H9 (cell line): ENCODE results near the gene NRXN3. TPM values are rescaled to one million over a fixed set of nuclear protein-coding genes. Genes with fewer than 3 reads are reported as not detected.

Source experiments
- DNase-seq: peaks from one replicate; pipeline ENCODE4 v3.0.0-alpha.2; 2017
- H2AFZ ChIP-seq: one replicate; pipeline ENCODE4 v1.6.1; 2013; ENCODE audit warnings: mild to moderate bottlenecking, low read length, control low read depth, moderate library complexity
- H2AK5ac ChIP-seq: 2 replicates; pipeline ENCODE4 v1.6.1; 2013; ENCODE audit warnings: low read length, control low read depth, mixed read lengths; ENCODE audit not compliant: insufficient read length
- H2BK120ac ChIP-seq: one replicate; pipeline ENCODE4 v1.6.1; 2013; ENCODE audit warnings: low read depth, mild to moderate bottlenecking, low read length, control low read depth, inconsistent platforms; ENCODE audit not compliant: poor library complexity, severe bottlenecking
- H2BK12ac ChIP-seq: 2 replicates; pipeline ENCODE4 v1.6.1; 2013; ENCODE audit warnings: low read length, control low read depth, mixed read lengths, low read depth; ENCODE audit not compliant: insufficient read length
- H2BK15ac ChIP-seq: 2 replicates; pipeline ENCODE4 v1.6.1; 2013; ENCODE audit warnings: low read depth, low read length, control low read depth
- H2BK20ac ChIP-seq: one replicate; pipeline ENCODE4 v1.6.1; 2013; ENCODE audit warnings: low read depth, mild to moderate bottlenecking, low read length, control low read depth, inconsistent platforms; ENCODE audit not compliant: poor library complexity, severe bottlenecking
- H2BK5ac ChIP-seq: 2 replicates; pipeline ENCODE4 v1.6.1; 2013; ENCODE audit warnings: low read length, control low read depth, mixed read lengths; ENCODE audit not compliant: insufficient read length
- H3K14ac ChIP-seq: 2 replicates; pipeline ENCODE4 v1.6.1; 2013; ENCODE audit warnings: low read length, control low read depth; ENCODE audit not compliant: insufficient read depth
- H3K18ac ChIP-seq: 2 replicates; pipeline ENCODE4 v1.6.1; 2013; ENCODE audit warnings: low read depth, mild to moderate bottlenecking, mixed read lengths, low read length, control low read depth; ENCODE audit not compliant: insufficient read length
- H3K23ac ChIP-seq: 2 replicates; pipeline ENCODE4 v1.6.1; 2013; ENCODE audit warnings: low read length, control low read depth, mixed read lengths, low read depth; ENCODE audit not compliant: insufficient read length
- H3K23me2 ChIP-seq: 2 replicates; pipeline ENCODE4 v1.6.1; 2013; ENCODE audit warnings: low read depth, mild to moderate bottlenecking, mixed read lengths, low read length, control low read depth; ENCODE audit not compliant: insufficient read length, poor library complexity, severe bottlenecking
- H3K27ac ChIP-seq: 2 replicates; pipeline ENCODE4 v1.5.1; 2013; ENCODE audit warnings: low read length, control low read depth, mixed read lengths, low read depth; ENCODE audit not compliant: insufficient read length
- H3K27me3 ChIP-seq: 2 replicates; pipeline ENCODE4 v1.6.1; 2013; ENCODE audit warnings: low read length, control low read depth, inconsistent platforms; ENCODE audit not compliant: insufficient read depth
- H3K4ac ChIP-seq: 2 replicates; pipeline ENCODE4 v1.6.1; 2013; ENCODE audit warnings: low read depth, mild to moderate bottlenecking, control low read depth, inconsistent platforms, low read length, moderate library complexity
- H3K4me1 ChIP-seq: 2 replicates; pipeline ENCODE4 v1.6.1; 2013; ENCODE audit warnings: low read length, control low read depth, inconsistent platforms; ENCODE audit not compliant: insufficient read depth
- H3K4me2 ChIP-seq: 2 replicates; pipeline ENCODE4 v1.6.1; 2013; ENCODE audit warnings: low read length, control low read depth, mixed read lengths; ENCODE audit not compliant: insufficient read length, insufficient read depth
- H3K56ac ChIP-seq: 2 replicates; pipeline ENCODE4 v1.6.1; 2013; ENCODE audit warnings: low read depth, mild to moderate bottlenecking, mixed read lengths, low read length, control low read depth; ENCODE audit not compliant: insufficient read length
- H3K79me1 ChIP-seq: 2 replicates; pipeline ENCODE4 v1.6.1; 2013; ENCODE audit warnings: low read depth, mild to moderate bottlenecking, moderate library complexity, low read length, control low read depth, inconsistent platforms; ENCODE audit not compliant: insufficient read depth, poor library complexity, severe bottlenecking
- H3K79me2 ChIP-seq: 2 replicates; pipeline ENCODE4 v1.6.1; 2013; ENCODE audit warnings: low read length, control low read depth, inconsistent platforms; ENCODE audit not compliant: insufficient read depth
- H3K9ac ChIP-seq: 2 replicates; pipeline ENCODE4 v1.6.1; 2013; ENCODE audit warnings: low read length, control low read depth, mixed read lengths; ENCODE audit not compliant: insufficient read length; ENCODE audit errors: extremely low read depth
- H3K9me3 ChIP-seq: one replicate; pipeline ENCODE4 v1.6.1; 2013; ENCODE audit warnings: low read depth, low read length, inconsistent platforms; ENCODE audit not compliant: control insufficient read depth
- H3T11ph ChIP-seq: one replicate; pipeline ENCODE4 v1.6.1; 2013; ENCODE audit warnings: mild to moderate bottlenecking, low read length, control low read depth, inconsistent platforms
- H4K20me1 ChIP-seq: one replicate; pipeline ENCODE4 v1.6.1; 2013; ENCODE audit not compliant: control insufficient read depth, insufficient read length, insufficient read depth
- H4K5ac ChIP-seq: 2 replicates; pipeline ENCODE4 v1.6.1; 2013; ENCODE audit warnings: low read depth, mild to moderate bottlenecking, mixed read lengths, low read length, control low read depth; ENCODE audit not compliant: insufficient read length
- H4K8ac ChIP-seq: replicated peaks from 2 replicates; pipeline ENCODE4 v1.6.1; 2013; ENCODE audit warnings: low read length, control low read depth, mixed read lengths, low read depth; ENCODE audit not compliant: insufficient read length
- H4K91ac ChIP-seq: 2 replicates; pipeline ENCODE4 v1.6.1; 2013; ENCODE audit warnings: low read depth, mild to moderate bottlenecking, moderate library complexity, mixed read lengths, low read length, control low read depth; ENCODE audit not compliant: insufficient read length
- H3K27ac Mint-ChIP-seq, 3 experiments: 2 replicates in 2 of 3; 3 replicates in 1 of 3; pipeline ENCODE4 v1.8.0; 2020 to 2021; ENCODE audit warnings: mixed read lengths in 3 of 3, mild to moderate bottlenecking in 1 of 3, moderate library complexity in 1 of 3
- H3K27me3 Mint-ChIP-seq: 2 replicates; pipeline ENCODE4 v1.8.0; 2021; ENCODE audit warnings: low read depth, mild to moderate bottlenecking, moderate library complexity, mixed read lengths
- H3K36me3 Mint-ChIP-seq, 3 experiments: 2 replicates in 2 of 3; 3 replicates in 1 of 3; pipeline ENCODE4 v1.8.0; 2020 to 2021; ENCODE audit warnings: low read depth in 3 of 3, mixed read lengths in 3 of 3; ENCODE audit not compliant: insufficient read depth in 1 of 3
- H3K4me1 Mint-ChIP-seq, 2 experiments: 2 replicates each; pipeline ENCODE4 v1.8.0; 2020; ENCODE audit warnings: mixed read lengths in 2 of 2
- H3K4me3 Mint-ChIP-seq, 2 experiments: 2 replicates in 1 of 2; 3 replicates in 1 of 2; pipeline ENCODE4 v1.8.0; 2020 to 2021; ENCODE audit warnings: mild to moderate bottlenecking in 2 of 2, mixed read lengths in 2 of 2, moderate library complexity in 1 of 2
- H3K9me3 Mint-ChIP-seq, 2 experiments: 2 replicates in 1 of 2; 3 replicates in 1 of 2; pipeline ENCODE4 v1.8.0; 2020; ENCODE audit warnings: mild to moderate bottlenecking in 2 of 2, mixed read lengths in 2 of 2, moderate library complexity in 1 of 2
- CTCF ChIP-seq: fragments of 200-600 bp; sonication (generic); conservative IDR thresholded peaks from 3 replicates; pipeline ENCODE4 v1.8.0; 2021; ENCODE audit warnings: antibody characterized with exemption, mild to moderate bottlenecking
- WGBS: extraction: QIAGEN DNeasy Blood & Tissue Kit; methylation state at CpG from one replicate; pipeline ENCODE4 v1.1.7; 2013; ENCODE audit warnings: missing lambda C conversion rate, low lambda C conversion rate, mixed read lengths; ENCODE audit not compliant: insufficient read length; ENCODE audit errors: extremely low coverage; 5-methylcytosine and 5-hydroxymethylcytosine counted together
- total RNA-seq: library from RNA; stranded (reverse); gene quantifications from 2 replicates; pipeline ENCODE4 v1.2.1, GENCODE V29; 2021

NRXN3 gene
- total RNA-seq, 1 experiment from 2014 or later, result 1.8 TPM

GRCh38 chr14:79408696-79409095 is 1238.5 kb downstream of the NRXN3 start:
- no peak overlapping the region for H2BK5ac ChIP-seq
- no peaks in the 10 kb centered on the region for H3K23me2 ChIP-seq
- H4K91ac ChIP-seq, result no peak overlapping the region
- no peak overlapping the region for H3K4me2 ChIP-seq
- H4K8ac ChIP-seq, result no peak overlapping the region
- no peak overlapping the region for H2AFZ ChIP-seq
- H3K27me3 ChIP-seq, result no peaks in the 10 kb centered on the region
- no peak overlapping the region for H3K56ac ChIP-seq
- no peak overlapping the region for H2BK120ac ChIP-seq
- no peak overlapping the region for H3K14ac ChIP-seq
- H3K18ac ChIP-seq, result no peak overlapping the region
- no peaks in the 10 kb centered on the region for H3K9me3 Mint-ChIP-seq
- H3K4me3 Mint-ChIP-seq, result no peak overlapping the region
- H3K27me3 Mint-ChIP-seq, result no peaks in the 10 kb centered on the region; the same call in 1 of the 2 replicates
- H3K27ac Mint-ChIP-seq, result peak overlapping the region in 2 of 3 experiments; percentile 34 to 75; a peak in 3 of 7 replicates
- no peak overlapping the region for H2BK20ac ChIP-seq
- H2AK5ac ChIP-seq, result no peak overlapping the region
- H3K4ac ChIP-seq, result no peak overlapping the region
- H4K5ac ChIP-seq, result no peak overlapping the region
- no peak overlapping the region for H2BK12ac ChIP-seq
- no peak overlapping the region for H3K23ac ChIP-seq
- H3K4me1 Mint-ChIP-seq, result peaks cover 24 to 26% of the 10 kb centered on the region in 2 experiments
- H3K79me2 ChIP-seq, result no peaks in the 10 kb centered on the region
- no CpG with 5 or more reads among the region's 1 CpG for WGBS
- H3K27ac ChIP-seq, result no peak overlapping the region
- H3T11ph ChIP-seq, result no peak overlapping the region
- no peak overlapping the region for H2BK15ac ChIP-seq
- TF ChIP-seq CTCF, result peak; percentile 46; the same call in 2 of the 3 replicates
- H3K79me1 ChIP-seq, result no peaks in the 10 kb centered on the region
- DNase-seq, result no peak
- no peak overlapping the region for H3K9ac ChIP-seq
- no peaks in the 10 kb centered on the region for H3K36me3 Mint-ChIP-seq
- no peaks in the 10 kb centered on the region for H3K4me1 ChIP-seq
- H4K20me1 ChIP-seq, result no peaks in the 10 kb centered on the region
- H3K9me3 ChIP-seq, result no peaks in the 10 kb centered on the region
